Upper lobe of left lung (tissue), 4 donors: ENCODE measurements around the gene ZBED1.

ENCODE experiments used
- CTCF ChIP-seq, 6 experiments: fragments of 450-650 bp in 4 of 6; fragments of 200-600 bp in 2 of 6; sonication (generic) in 2 of 6; IDR thresholded peaks; one replicate each; pipeline ENCODE4 v1.5.1; 2016 to 2019; ENCODE audit warnings: antibody characterized with exemption in 6 of 6
- EP300 ChIP-seq, 4 donors: sonication (generic); formaldehyde crosslinking; IDR thresholded peaks; one replicate each; pipeline ENCODE4 v1.5.1; 2017; ENCODE audit warnings: antibody characterized with exemption in 4 of 4, control low read depth in 2 of 4
- POLR2A ChIP-seq, 4 donors: fragments of 450-650 bp; IDR thresholded peaks; one replicate each; pipeline ENCODE4 v1.5.1; 2016 to 2017; ENCODE audit warnings: antibody characterized with exemption in 4 of 4, mild to moderate bottlenecking in 2 of 4
- POLR2AphosphoS5 ChIP-seq, 2 donors: sonication (generic); formaldehyde crosslinking; IDR thresholded peaks; one replicate each; pipeline ENCODE4 v1.5.1; 2017; ENCODE audit warnings: antibody characterized with exemption in 2 of 2

GRCh38 chrX:2447484-2447883, 53.3 kb downstream of the ZBED1 start:
- TF ChIP-seq POLR2AphosphoS5 (IDR thresholded peaks at IDR 0.05) (no peak), CTCF (IDR thresholded peaks at IDR 0.05) (no peak), POLR2A (IDR thresholded peaks at IDR 0.05) (no peak), EP300 (IDR thresholded peaks at IDR 0.05) (no peak)
